GM19372 (cell line): ENCODE data around the gene RPS17.
"Not testable (repeated sequence)": the region's sequence is repeated elsewhere in the genome, so short reads cannot be mapped to it uniquely, and the experiment has no call there.

Experiments
- ATAC-seq: cut with Tn5 transposase; IDR thresholded peaks from one replicate; pipeline ENCODE4 v1.9.1; 2021; ENCODE audit warnings: mild to moderate bottlenecking, low read depth, moderate library complexity; ENCODE audit not compliant: unreplicated experiment

RPS17 gene

DNA sequence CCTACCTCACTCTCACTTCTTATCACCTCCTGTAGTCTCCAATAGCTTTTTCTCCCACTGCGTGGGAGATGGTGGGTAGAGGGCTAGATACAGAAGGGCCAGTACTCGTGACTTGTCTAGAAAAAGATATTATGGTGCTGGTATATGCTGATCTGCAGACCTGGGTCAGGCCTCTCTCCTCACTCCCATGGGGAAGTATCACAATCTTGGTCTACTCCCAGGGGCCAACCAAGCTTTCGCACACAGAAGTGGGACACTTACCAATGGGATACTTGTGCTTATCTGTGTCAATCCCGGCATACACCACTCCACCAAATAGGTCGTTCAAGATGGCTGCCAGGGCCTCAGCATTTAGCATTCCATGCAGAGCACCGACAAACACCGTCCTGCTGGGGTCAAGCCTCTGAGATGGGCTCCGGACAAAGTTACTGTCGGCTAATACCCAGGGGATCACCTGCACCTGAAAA, 9.0 kb upstream of the RPS17 start:
- no peak for ATAC-seq

- no peak for ATAC-seq
Measured at GRCh38 chr15:82548700-82549099, 8.4 kb upstream of the RPS17 start.

GRCh38 chr15:82545478-82545877, 5.2 kb upstream of the RPS17 start:
- ATAC-seq, result no peak

- ATAC-seq, result no peak
Measured at GRCh38 chr15:82545002-82545401, 4.7 kb upstream of the RPS17 start.

DNA sequence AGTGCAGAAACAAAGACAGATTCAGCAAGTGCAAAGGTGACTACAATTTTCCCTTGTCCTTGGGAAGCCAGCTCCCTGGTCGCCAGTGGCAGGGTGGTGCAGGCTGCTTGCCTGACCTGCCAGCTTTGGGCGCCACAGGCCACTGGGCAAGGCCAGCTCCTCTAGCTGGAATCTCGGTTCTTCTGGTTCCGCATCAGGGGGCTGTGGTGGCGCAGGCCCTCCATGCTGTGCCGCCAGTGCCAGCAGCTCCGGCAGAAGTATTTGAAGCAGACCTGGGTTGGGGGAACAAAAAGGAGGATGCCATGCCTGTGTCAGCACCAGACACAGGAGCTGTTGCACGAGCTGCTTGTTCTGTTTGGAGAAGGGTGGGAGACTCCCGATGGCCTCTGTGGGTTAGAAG, 4.2 kb upstream of the RPS17 start:
- no peak for ATAC-seq

DNA sequence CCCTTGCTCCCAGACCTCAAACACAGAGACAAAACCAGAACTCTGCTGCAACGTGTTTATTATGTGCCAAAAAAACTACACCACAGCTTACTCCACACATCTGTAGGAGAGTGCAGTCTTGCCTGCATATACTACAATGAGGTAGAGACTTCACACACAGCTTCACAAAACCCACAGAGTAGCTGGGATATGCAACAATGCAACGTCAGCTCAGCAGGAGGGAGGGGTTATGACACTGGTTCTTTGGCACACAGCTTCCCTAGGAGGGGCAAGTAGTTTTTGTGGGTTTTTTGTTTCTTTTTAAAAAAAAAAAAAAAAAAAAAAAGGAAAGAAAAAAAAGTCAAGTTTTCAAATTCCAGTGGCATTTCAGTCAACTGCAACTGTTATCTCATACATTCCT, 2.9 kb upstream of the RPS17 start:
- no peak for ATAC-seq

GRCh38 chr15:82540984-82541431, 751 bp upstream of the RPS17 start:
- ATAC-seq, result no peak

GRCh38 chr15:82539691-82540054, 584 bp downstream of the RPS17 start:
- no peak for ATAC-seq

GRCh38 chr15:82538961-82539690, 1.1 kb downstream of the RPS17 start:
- ATAC-seq, result no peak

- ATAC-seq, result no peak
Measured at GRCh38 chr15:82537351-82537908, 2.8 kb downstream of the RPS17 start.

DNA sequence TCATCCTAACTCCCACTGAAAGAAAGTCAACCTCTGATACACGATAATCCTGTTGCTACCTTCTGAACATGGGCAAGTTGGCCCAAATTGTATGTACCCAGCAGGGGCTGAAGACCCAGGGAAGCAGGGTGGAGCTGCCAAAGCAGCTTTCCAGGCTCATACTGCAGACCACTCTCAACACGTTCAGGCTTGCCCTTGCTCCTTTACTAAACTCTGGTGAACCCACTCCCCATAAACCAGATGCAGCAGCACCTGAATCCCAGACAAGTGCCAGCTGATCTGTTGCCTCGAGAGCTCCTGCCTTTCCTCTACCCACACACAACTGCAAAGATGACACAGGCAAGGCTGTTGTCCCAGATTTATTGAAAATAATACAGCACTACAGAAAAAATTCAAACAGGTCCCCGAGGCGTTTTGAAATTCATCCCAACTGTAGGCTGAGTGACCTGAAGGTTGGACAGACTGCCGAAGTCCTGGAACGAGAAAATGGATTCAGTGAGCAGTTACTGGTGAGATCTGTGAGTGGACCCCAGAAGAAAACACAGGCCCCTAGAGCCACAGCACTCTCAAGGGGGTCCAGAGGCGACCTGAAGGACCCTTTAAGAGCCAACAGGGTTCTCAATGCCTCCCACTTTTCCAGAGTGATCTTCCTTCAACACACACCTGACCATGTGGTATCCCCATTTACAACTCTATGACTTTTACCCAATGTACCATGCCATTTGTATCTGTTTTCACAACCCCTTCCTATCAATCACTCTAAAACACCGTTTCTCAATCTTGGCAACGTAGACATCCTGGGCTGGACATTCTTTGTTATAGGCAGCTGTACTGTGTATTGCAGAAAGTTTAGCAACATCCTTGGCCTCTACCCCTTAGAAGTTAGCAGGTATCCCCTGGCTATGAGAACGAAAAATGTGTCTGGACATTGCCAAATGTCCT, 3.6 kb downstream of the RPS17 start:
- ATAC-seq, result no peak

DNA sequence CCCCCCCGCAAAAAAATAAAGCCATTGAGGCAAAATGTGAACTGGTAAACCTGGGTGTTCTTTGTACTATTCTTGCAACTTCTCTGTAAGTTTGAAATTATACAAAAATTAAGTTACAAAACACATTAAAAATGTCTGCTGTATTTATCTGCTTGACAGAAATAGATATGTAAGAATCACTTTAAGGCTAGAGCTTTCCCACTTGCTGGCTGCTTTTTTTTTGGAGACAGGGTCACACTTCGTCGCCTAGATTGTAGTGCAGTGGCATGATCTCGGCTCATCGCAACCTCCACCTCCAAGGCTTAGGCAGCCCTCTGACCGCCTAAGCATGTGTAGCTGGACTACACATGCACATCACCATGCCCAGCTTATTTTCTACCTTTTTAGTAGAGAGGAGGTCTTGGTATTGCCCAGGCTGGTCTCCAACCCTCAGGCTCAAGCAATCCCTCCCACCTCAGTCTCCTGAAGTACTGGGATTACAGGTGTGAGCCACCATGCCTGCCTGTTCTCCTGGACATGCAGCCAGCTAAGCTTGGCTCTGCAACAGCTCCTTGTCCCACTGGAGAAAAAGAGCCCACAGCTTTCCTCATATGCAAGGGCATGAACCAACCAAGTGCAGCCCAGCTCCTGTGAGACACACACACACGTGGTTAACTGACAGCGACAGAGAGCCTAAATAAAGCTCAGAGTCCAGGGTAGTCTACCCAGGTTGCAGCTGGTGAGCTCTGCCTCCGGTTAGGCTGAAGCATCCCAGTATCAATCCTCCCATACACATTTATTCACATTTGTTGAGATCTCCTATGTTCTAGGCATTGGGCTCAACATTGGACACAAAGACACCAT, 4.5 kb downstream of the RPS17 start:
- ATAC-seq, result no peak

DNA sequence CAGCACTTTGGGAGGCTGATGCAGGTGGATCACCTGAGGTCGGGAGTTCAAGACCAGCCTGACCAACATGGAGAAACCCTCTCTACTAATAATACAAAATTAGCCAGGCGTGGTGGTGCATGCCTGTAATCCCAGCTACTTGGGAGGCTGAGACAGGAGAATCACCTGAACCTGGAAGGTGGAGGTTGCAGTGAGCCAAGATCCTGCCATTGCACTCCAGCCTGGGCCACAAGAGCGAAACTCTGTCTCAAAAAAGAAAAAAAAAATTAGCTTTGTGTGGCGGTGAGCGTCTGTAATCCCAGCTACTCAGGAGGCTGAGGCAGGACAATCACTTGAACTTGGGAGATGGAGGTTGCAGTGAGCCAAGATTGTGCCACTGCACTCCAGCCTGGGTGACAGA, 5.1 kb downstream of the RPS17 start:
- not testable (repeated sequence) for ATAC-seq

DNA sequence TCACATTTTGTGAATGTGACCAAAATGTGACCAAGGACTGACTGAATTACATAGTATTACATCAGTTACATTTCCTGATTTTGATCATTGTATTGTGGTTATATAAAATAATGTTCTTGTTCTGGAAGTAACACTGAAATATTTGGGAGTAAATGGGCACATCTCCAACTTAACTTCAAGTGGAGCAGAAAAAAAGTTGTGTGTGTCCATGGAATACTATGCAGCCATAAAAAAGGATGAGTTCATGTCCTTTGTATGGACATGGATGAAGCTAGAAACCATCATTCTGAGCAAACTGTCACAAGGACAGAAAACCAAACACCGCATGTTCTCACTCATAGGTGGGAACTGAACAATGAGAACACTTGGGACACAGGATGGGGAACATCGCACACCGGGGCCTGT, 5.8 kb downstream of the RPS17 start:
- not testable (repeated sequence) for ATAC-seq

- no peak for ATAC-seq
Measured at GRCh38 chr15:82533801-82534200, 6.5 kb downstream of the RPS17 start.

DNA sequence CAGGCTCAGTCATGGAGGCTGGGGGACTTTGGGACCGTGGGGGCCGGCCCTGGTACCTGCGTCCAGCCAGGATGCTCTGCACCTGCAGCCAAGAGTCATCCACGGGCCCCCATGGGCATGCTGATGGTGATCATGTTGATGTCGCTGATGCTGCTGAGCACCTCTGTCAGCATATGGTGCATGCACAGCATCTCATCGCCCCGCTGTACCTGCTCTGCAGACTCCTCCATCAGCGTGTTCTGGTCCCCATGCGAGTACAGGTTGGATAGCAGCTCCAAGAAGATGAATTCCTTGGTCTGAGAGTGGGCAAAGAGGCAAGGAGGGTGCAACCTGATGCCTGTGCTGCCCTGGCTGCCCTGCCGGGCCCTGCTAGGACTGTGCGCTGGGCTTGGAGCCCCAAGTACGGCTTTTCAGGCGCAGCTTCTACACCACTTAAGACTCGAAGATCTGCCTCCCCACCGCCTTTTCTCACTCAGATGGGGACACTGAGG, 7.2 kb downstream of the RPS17 start:
- no peak for ATAC-seq

DNA sequence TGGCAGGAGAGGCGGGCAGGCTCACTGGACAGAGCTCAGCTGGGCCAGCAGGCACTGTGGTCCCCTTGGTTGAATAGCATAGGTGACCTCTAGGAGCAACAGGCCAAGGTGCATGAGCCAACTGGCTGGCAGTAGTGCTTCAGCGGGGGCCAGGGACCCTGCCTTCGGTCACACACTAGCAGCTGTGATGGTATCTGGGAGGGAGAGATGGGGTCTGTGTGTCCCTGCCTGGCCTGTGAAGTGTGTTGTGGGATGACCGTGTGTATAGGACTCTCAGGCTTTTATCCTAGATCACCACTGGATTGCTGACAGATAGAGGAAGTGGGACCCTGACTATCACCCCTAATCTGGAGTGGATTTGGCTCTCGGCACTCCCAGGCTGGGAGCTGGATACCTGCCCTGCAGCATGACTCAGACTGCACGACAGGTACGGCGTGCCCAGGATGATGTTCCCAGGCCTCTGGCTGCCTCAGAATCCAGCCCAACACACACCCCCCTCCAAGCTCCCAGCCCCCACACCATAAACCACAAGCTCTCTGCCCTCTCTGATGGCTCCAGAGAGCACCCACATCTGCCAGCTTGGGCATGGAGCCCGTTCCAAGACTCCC, 7.8 kb downstream of the RPS17 start:
- ATAC-seq, result no peak

GRCh38 chr15:82531496-82532382, 8.5 kb downstream of the RPS17 start:
- ATAC-seq, result no peak
